Thyroid gland (tissue), 4 donors: ENCODE results near the gene ALDOC. TPM values are rescaled to one million over a fixed set of nuclear protein-coding genes. Genes with fewer than 3 reads are reported as not detected.

Source experiments
- DNase-seq, 2 donors: peaks; one replicate each; pipeline ENCODE4 v3.0.0-alpha.2; 2019
- H3K27ac ChIP-seq, 3 donors: fragments of 200-600 bp; sonication (generic); 1 replicate in 2 of 3; 2 replicates in 1 of 3; pipeline ENCODE4 v1.5.1; 2016 to 2019; ENCODE audit warnings: mild to moderate bottlenecking in 1 of 3, moderate library complexity in 1 of 3
- H3K27me3 ChIP-seq: fragments of 200-600 bp; sonication (generic); one replicate; pipeline ENCODE4 v1.5.1; 2019
- H3K36me3 ChIP-seq, 2 donors: fragments of 200-600 bp; sonication (generic); one replicate each; pipeline ENCODE4 v1.5.1; 2016 to 2019
- H3K4me1 ChIP-seq, 2 donors: fragments of 200-600 bp; sonication (generic); one replicate each; pipeline ENCODE4 v1.5.1; 2017 to 2019
- H3K4me3 ChIP-seq, 3 donors: fragments of 200-600 bp; sonication (generic); replicated peaks in 1 of 3; 1 replicate in 2 of 3; 2 replicates in 1 of 3; pipeline ENCODE4 v1.5.1; 2016; ENCODE audit warnings: mild to moderate bottlenecking in 1 of 3
- H3K9me3 ChIP-seq: fragments of 200-600 bp; sonication (generic); one replicate; pipeline ENCODE4 v1.5.1; 2017
- POLR2A ChIP-seq, 2 donors: fragments of 450-650 bp; IDR thresholded peaks; one replicate each; pipeline ENCODE4 v1.6.1; 2017; ENCODE audit warnings: antibody characterized with exemption in 2 of 2, mild to moderate bottlenecking in 2 of 2, moderate library complexity in 1 of 2
- WGBS, 2 donors: methylation state at CpG; one replicate each; pipeline ENCODE4 v1.1.5; 2017; 5-methylcytosine and 5-hydroxymethylcytosine counted together
- intact Hi-C: fragments of 100-400 bp; cut with DNase I; formaldehyde crosslinking; loops from one replicate; pipeline ENCODE4 v1.15.1; 2023
- total RNA-seq, 4 donors: library from RNA; depleted of rRNA; stranded (reverse); fragments of >200 nt; gene quantifications; one replicate each; pipeline ENCODE4 v1.2.3, GENCODE V29; 2016
- TF ChIP-seq, protein P1 (sequence below), 6 experiments: fragments of 200-600 bp in 3 of 6; fragments of 450-650 bp in 3 of 6; sonication (generic) in 3 of 6; IDR thresholded peaks; one replicate each; pipeline ENCODE4 v1.5.1; 2016 to 2019; ENCODE audit warnings: antibody characterized with exemption in 6 of 6, mild to moderate bottlenecking in 2 of 6, inconsistent platforms in 1 of 6, moderate library complexity in 1 of 6

The ALDOC gene
- total RNA-seq, 4 donors from 2014 or later: 6.0 to 13.1 (median 8.7) TPM

- peak overlapping the region in 2 of 3 donors; percentile 72 to 91 for H3K4me3 ChIP-seq
- WGBS, 2 donors: 18 to 21% methylated on average over 9 to 10 of the region's 10 CpGs
- peaks cover 10 to 18% of the 10 kb centered on the region in 2 donors for H3K4me1 ChIP-seq
- intact Hi-C loops: no loop called here
- DNase-seq: peak in 1 of 2 donors; percentile 19
- H3K27ac ChIP-seq: no peak overlapping the region
- H3K9me3 ChIP-seq: no peaks in the 10 kb centered on the region
- H3K36me3 ChIP-seq: peaks cover 27 to 31% of the 10 kb centered on the region in 2 donors
- H3K27me3 ChIP-seq: no peaks in the 10 kb centered on the region
- TF ChIP-seq, protein P1, sequence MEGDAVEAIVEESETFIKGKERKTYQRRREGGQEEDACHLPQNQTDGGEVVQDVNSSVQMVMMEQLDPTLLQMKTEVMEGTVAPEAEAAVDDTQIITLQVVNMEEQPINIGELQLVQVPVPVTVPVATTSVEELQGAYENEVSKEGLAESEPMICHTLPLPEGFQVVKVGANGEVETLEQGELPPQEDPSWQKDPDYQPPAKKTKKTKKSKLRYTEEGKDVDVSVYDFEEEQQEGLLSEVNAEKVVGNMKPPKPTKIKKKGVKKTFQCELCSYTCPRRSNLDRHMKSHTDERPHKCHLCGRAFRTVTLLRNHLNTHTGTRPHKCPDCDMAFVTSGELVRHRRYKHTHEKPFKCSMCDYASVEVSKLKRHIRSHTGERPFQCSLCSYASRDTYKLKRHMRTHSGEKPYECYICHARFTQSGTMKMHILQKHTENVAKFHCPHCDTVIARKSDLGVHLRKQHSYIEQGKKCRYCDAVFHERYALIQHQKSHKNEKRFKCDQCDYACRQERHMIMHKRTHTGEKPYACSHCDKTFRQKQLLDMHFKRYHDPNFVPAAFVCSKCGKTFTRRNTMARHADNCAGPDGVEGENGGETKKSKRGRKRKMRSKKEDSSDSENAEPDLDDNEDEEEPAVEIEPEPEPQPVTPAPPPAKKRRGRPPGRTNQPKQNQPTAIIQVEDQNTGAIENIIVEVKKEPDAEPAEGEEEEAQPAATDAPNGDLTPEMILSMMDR (IDR thresholded peaks at IDR 0.05): no peak
These were observed 25.1 kb downstream of the ALDOC start for GRCh38 chr17:28551421-28552175.

GRCh38 chr17:28550858-28551257 is 25.8 kb downstream of the ALDOC start:
- Histone ChIP-seq H3K4me3 (no peak overlapping the region), H3K36me3 (peaks cover 20 to 23% of the 10 kb centered on the region in 2 donors), H3K27me3 (no peaks in the 10 kb centered on the region), H3K9me3 (no peaks in the 10 kb centered on the region), H3K4me1 (peaks cover 10 to 18% of the 10 kb centered on the region in 2 donors), H3K27ac (no peak overlapping the region)
- WGBS, 2 donors: 83% methylated on average over 1 of the region's 1 CpG; no CpG with 5 or more reads in 1 of the 2 donors
- intact Hi-C loops: no loop called here
- no peak for DNase-seq
- TF ChIP-seq POLR2A (IDR thresholded peaks at IDR 0.05): no peak
- TF ChIP-seq, protein P1 (IDR thresholded peaks at IDR 0.05): no peak

- peaks cover 9 to 11% of the 10 kb centered on the region in 2 donors for H3K36me3 ChIP-seq
- H3K27me3 ChIP-seq: no peaks in the 10 kb centered on the region
- H3K9me3 ChIP-seq: no peaks in the 10 kb centered on the region
- TF ChIP-seq POLR2A (IDR thresholded peaks at IDR 0.05): no peak
- TF ChIP-seq, protein P1 (IDR thresholded peaks at IDR 0.05): no peak
- intact Hi-C loops: no loop called here
- H3K27ac ChIP-seq: no peak overlapping the region
- no peak overlapping the region for H3K4me3 ChIP-seq
- 81 to 84% methylated on average over 3 of the region's 3 CpGs for WGBS, 2 donors
- peaks cover 10 to 18% of the 10 kb centered on the region in 2 donors for H3K4me1 ChIP-seq
- no peak for DNase-seq
These were observed 27.2 kb downstream of the ALDOC start for GRCh38 chr17:28549236-28550132.

DNA sequence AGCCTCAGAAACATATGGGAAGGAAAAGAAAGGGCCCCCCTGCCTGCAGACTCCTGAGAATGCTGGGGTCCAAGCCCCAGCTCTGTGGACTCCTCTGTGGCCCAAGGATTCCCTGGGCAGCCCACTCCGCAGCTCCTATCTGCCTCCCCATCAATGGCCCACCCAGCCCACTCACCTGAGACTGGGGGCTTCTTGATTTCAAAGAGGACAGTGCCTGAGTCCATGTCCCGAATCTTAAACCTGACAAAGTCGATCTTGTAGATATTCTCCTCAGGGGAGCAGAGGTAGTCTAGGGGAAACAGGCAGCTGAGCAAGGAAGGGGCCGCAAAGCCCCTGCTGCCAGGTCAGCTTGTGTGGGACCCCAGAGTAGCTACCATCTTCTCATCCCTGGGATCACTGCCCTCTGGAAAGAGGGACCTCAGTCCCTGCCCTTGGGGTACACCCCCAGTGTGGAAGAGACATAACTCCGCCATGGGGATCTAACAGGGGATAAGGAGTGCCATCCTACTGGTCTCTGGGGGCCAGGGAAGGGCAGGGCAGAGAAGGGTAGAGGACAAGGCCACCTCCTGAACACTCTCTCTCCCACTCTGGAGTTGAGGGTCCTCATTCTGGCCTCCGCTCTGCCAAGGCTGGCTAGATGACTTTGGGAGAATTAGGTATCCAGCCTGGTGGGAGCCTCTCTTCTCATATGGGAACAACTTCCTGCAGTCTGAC is 28.1 kb downstream of the ALDOC start:
- WGBS, 2 donors: 83 to 87% methylated on average over 3 to 6 of the region's 6 CpGs
- TF ChIP-seq POLR2A (IDR thresholded peaks at IDR 0.05): no peak
- TF ChIP-seq, protein P1 (IDR thresholded peaks at IDR 0.05): peak in 1 of 6 experiments; percentile 12
- H3K9me3 ChIP-seq: no peaks in the 10 kb centered on the region
- no peak for DNase-seq
- H3K27ac ChIP-seq: no peak overlapping the region
- no peaks in the 10 kb centered on the region for H3K27me3 ChIP-seq
- H3K4me1 ChIP-seq: peaks cover 10 to 18% of the 10 kb centered on the region in 2 donors
- peaks cover under 1 to 1% of the 10 kb centered on the region in 2 donors for H3K36me3 ChIP-seq
- no peak overlapping the region for H3K4me3 ChIP-seq
- intact Hi-C loops: no loop called here
